HCT116 (cell line): ENCODE measurements around the gene CLK3. TPM values are rescaled to one million over a fixed set of nuclear protein-coding genes. Genes with fewer than 3 reads are reported as not detected.

Source experiments
- ATAC-seq: fragments of 200-7000 bp; cut with Tn5 transposase; 2 replicates; pipeline ENCODE4 v1.9.1; 2020; ENCODE audit warnings: mild to moderate bottlenecking, moderate library complexity
- BruUV-seq: library from RNA; stranded (reverse); fragments of 400-500 nt; replicated peaks from 2 replicates; lab custom pipeline; 2021; lab: Mats Ljungman, UMichigan
- CTCF ChIA-PET: fragments of 300-600 bp; sonication (Branson Sonifier 250); formaldehyde crosslinking; loops from one replicate; lab custom pipeline; 2021; ENCODE audit warnings: antibody characterized with exemption; lab: Charles Lee
- POLR2A ChIA-PET: fragments of 300-600, 350-600 bp; sonication (Branson Sonifier 250); formaldehyde crosslinking; loops from one replicate; lab custom pipeline; 2021; ENCODE audit warnings: antibody characterized with exemption; lab: Charles Lee
- RAD21 ChIA-PET, 2 experiments: fragments of 300-600 bp; sonication (Branson Sonifier 250); formaldehyde crosslinking; loops; one replicate each; lab custom pipeline; 2023; ENCODE audit warnings: low total read pairs in 2 of 2; ENCODE audit not compliant: uncharacterized antibody in 2 of 2, unreplicated experiment in 2 of 2, low non-redundant PET in 1 of 2; lab: Charles Lee
- DNase-seq: peaks from one replicate; pipeline ENCODE4 v3.0.0-alpha.2; 2010; ENCODE audit warnings: low read depth, low spot score
- H2AFZ ChIP-seq: fragments of 200-600 bp; shearing (Covaris generic), sonication (generic); 2 replicates; pipeline ENCODE4 v1.6.1; 2017; ENCODE audit warnings: low read depth, mixed run types, mixed read lengths, antibody characterized with exemption, low read length; ENCODE audit not compliant: poor library complexity, severe bottlenecking
- H3K27ac ChIP-seq: 2 replicates; pipeline ENCODE4 v1.5.1; 2012; ENCODE audit warnings: low read depth, low read length
- H3K27me3 ChIP-seq: fragments of 200-600 bp; sonication (generic); 2 replicates; pipeline ENCODE4 v1.6.1; 2016; ENCODE audit warnings: mixed run types, low read length, mixed read lengths; ENCODE audit not compliant: insufficient read depth
- H3K36me3 ChIP-seq, 2 experiments: fragments of 200-500 bp in 1 of 2; fragments of 200-600 bp in 1 of 2; sonication (Bioruptor generic) in 1 of 2; sonication (generic) in 1 of 2; 2 replicates each; pipeline versions ENCODE4 v1.5.1 to v1.6.1; 2014 to 2016; ENCODE audit warnings: low read length in 2 of 2, inconsistent platforms in 1 of 2, mixed read lengths in 1 of 2, mixed run types in 1 of 2; ENCODE audit not compliant: insufficient read depth in 2 of 2, control insufficient read depth in 1 of 2
- H3K4me1 ChIP-seq, 2 experiments: fragments of 200-600 bp in 1 of 2; sonication (generic) in 1 of 2; 2 replicates each; pipeline versions ENCODE4 v1.5.1 to v1.6.1; 2012 to 2017; ENCODE audit warnings: low read length in 2 of 2, inconsistent platforms in 1 of 2, mild to moderate bottlenecking in 1 of 2, mixed read lengths in 1 of 2, mixed run types in 1 of 2, moderate library complexity in 1 of 2; ENCODE audit not compliant: insufficient read depth in 2 of 2, control insufficient read depth in 1 of 2
- H3K4me2 ChIP-seq: fragments of 200-600 bp; sonication (generic); 2 replicates; pipeline ENCODE4 v1.6.1; 2017; ENCODE audit warnings: mixed run types, low read length, mixed read lengths
- H3K4me3 ChIP-seq, 2 experiments: fragments of 200-600 bp in 1 of 2; sonication (generic) in 1 of 2; replicated peaks in 1 of 2; 2 replicates each; pipeline ENCODE4 v1.5.1; 2011 to 2016; ENCODE audit warnings: low read length in 2 of 2, control low read depth in 1 of 2, low read depth in 1 of 2, mild to moderate bottlenecking in 1 of 2, mixed read lengths in 1 of 2, mixed run types in 1 of 2
- H3K79me2 ChIP-seq: fragments of 200-600 bp; sonication (generic); 2 replicates; pipeline ENCODE4 v1.6.1; 2017; ENCODE audit warnings: mild to moderate bottlenecking, mixed run types, low read length, moderate library complexity, mixed read lengths; ENCODE audit not compliant: insufficient read depth
- H3K9ac ChIP-seq: fragments of 200-600 bp; sonication (generic); 2 replicates; pipeline ENCODE4 v1.6.1; 2016; ENCODE audit warnings: low read length, mixed read lengths
- H3K9me2 ChIP-seq: fragments of 200-600 bp; sonication (generic), shearing (Covaris generic); 2 replicates; pipeline ENCODE4 v1.6.1; 2017; ENCODE audit warnings: mixed run types, mild to moderate bottlenecking, moderate library complexity; ENCODE audit not compliant: insufficient read depth
- H3K9me3 ChIP-seq, 2 experiments: fragments of 200-500 bp in 1 of 2; fragments of 200-600 bp in 1 of 2; sonication (Bioruptor generic) in 1 of 2; sonication (generic) in 1 of 2; 2 replicates each; pipeline ENCODE4 v1.6.1; 2014 to 2017; ENCODE audit warnings: low read length in 2 of 2, mixed read lengths in 2 of 2, inconsistent platforms in 1 of 2, low read depth in 1 of 2, mild to moderate bottlenecking in 1 of 2, mixed run types in 1 of 2, moderate library complexity in 1 of 2; ENCODE audit not compliant: control insufficient read depth in 1 of 2, insufficient read depth in 1 of 2
- H4K20me1 ChIP-seq: fragments of 200-600 bp; sonication (generic), shearing (Covaris generic); 2 replicates; pipeline ENCODE4 v1.6.1; 2017; ENCODE audit warnings: mixed run types, mild to moderate bottlenecking, moderate library complexity; ENCODE audit not compliant: insufficient read depth
- CTCF ChIP-seq, 3 experiments: fragments of 200-600 bp in 1 of 3; sonication (generic) in 1 of 3; IDR thresholded peaks in 2 of 3; conservative IDR thresholded peaks in 1 of 3; 2 replicates each; pipeline ENCODE4 v1.5.1; 2012 to 2017; ENCODE audit warnings: low read depth in 2 of 3, low read length in 2 of 3, antibody characterized with exemption in 1 of 3, borderline replicate concordance in 1 of 3, control low read depth in 1 of 3, mild to moderate bottlenecking in 1 of 3, mixed read lengths in 1 of 3, mixed run types in 1 of 3, moderate library complexity in 1 of 3; ENCODE audit not compliant: insufficient read depth in 1 of 3
- MAX ChIP-seq: IDR thresholded peaks from 2 replicates; pipeline ENCODE4 v1.6.1; 2012
- POLR2A ChIP-seq: IDR thresholded peaks from 2 replicates; pipeline ENCODE4 v1.7.0; 2011; ENCODE audit warnings: borderline replicate concordance; ENCODE audit not compliant: insufficient read depth, insufficient read length; ENCODE audit errors: extremely low read depth
- POLR2AphosphoS5 ChIP-seq: IDR thresholded peaks from 2 replicates; pipeline ENCODE4 v1.6.1; 2011; ENCODE audit warnings: mild to moderate bottlenecking, low read depth, low read length, moderate library complexity
- RAD21 ChIP-seq: IDR thresholded peaks from 2 replicates; pipeline ENCODE4 v1.6.1; 2012; ENCODE audit warnings: low read depth, mild to moderate bottlenecking
- SIN3A ChIP-seq: IDR thresholded peaks from 2 replicates; pipeline ENCODE4 v1.6.1; 2012; ENCODE audit warnings: low read depth
- YY1 ChIP-seq: IDR thresholded peaks from 2 replicates; pipeline ENCODE4 v1.6.1; 2011; ENCODE audit warnings: low read length, low read depth, moderate library complexity, mild to moderate bottlenecking; ENCODE audit not compliant: insufficient replicate concordance; ENCODE audit errors: extremely low read depth
- ZNF274 ChIP-seq: fragments of 200-500 bp; sonication (Bioruptor generic); IDR thresholded peaks from 2 replicates; pipeline ENCODE4 v1.6.1; 2014; ENCODE audit warnings: mild to moderate bottlenecking, low read depth, low read length, inconsistent platforms
- intact Hi-C: fragments of 100-400 bp; cut with micrococcal nuclease; formaldehyde crosslinking; loops from 2 replicates; pipeline ENCODE4 v1.10.0; 2022
- total RNA-seq: library from RNA; stranded (reverse); gene quantifications from one replicate; pipeline ENCODE4 v1.2.1, GENCODE V29; 2021; ENCODE audit not compliant: unreplicated experiment

The CLK3 gene
- total RNA-seq, 1 experiment from 2014 or later, result 79.3 TPM

GRCh38 chr15:74635228-74635627, 19.6 kb downstream of the CLK3 start (continued):
- TF ChIP-seq ZNF274 (no peak), RAD21 (peak; percentile 96)

GRCh38 chr15:74636984-74637383, 21.3 kb downstream of the CLK3 start:
- peaks cover 0 to 3% of the 10 kb centered on the region in 2 experiments; a peak in 1 of 4 replicates for H3K36me3 ChIP-seq
- POLR2A ChIA-PET, result interaction anchor here (1.5 kb wide), 1 partner anchor 123 kb away, joined by 5 read pairs; no protein-coding TSS in a partner anchor
- 0 out of 2 replicates have a peak, but pooled peaks cover under 1% of the 10 kb centered on the region for H4K20me1 ChIP-seq
- H2AFZ ChIP-seq, result no peak overlapping the region
- H3K9me2 ChIP-seq, result no peaks in the 10 kb centered on the region
- no TSS peak for BruUV-seq
- intact Hi-C loops, result no loop called here
- H3K27ac ChIP-seq, result no peak overlapping the region
- DNase-seq, result no peak
- RAD21 ChIA-PET, result interaction anchor here (1.2 to 1.5 kb wide), 2 partner anchors 133 kb away, joined by 3 read pairs; no protein-coding TSS in a partner anchor
- H3K9ac ChIP-seq, result no peak overlapping the region
- peaks cover 7% of the 10 kb centered on the region; the same call in 1 of the 2 replicates for H3K79me2 ChIP-seq
- no peak overlapping the region for H3K4me2 ChIP-seq
- H3K4me1 ChIP-seq, result no peaks in the 10 kb centered on the region
- no peaks in the 10 kb centered on the region for H3K9me3 ChIP-seq
- ATAC-seq, result no peak
- TF ChIP-seq YY1, result no peak
- TF ChIP-seq MAX, result no peak
- TF ChIP-seq SIN3A, result no peak
- no peak for TF ChIP-seq RAD21
- no peak for TF ChIP-seq POLR2AphosphoS5
- no peak for TF ChIP-seq POLR2A
- TF ChIP-seq CTCF (IDR thresholded peaks at IDR 0.05 in 2 of 3, conservative IDR thresholded peaks at IDR 0.05 in 1 of 3; ENCODE audit: borderline replicate concordance in 1 of 3, insufficient read depth in 1 of 3, low read depth in 2 of 3, low read length in 2 of 3), result no peak
- H3K27me3 ChIP-seq, result no peaks in the 10 kb centered on the region
- CTCF ChIA-PET, result interaction anchor here (0.8 to 8.4 kb wide), 4 partner anchors 12 to 133 kb away, joined by 3 to 258 read pairs (median 4); no protein-coding TSS in a partner anchor
- no peak overlapping the region for H3K4me3 ChIP-seq
